MCF 10A (cell line): ENCODE data around the gene MED13L. TPM values are rescaled to one million over a fixed set of nuclear protein-coding genes. Genes with fewer than 3 reads are reported as not detected.
A peak's percentile ranks its signal among the peaks of the same experiment; 100 is the strongest.

Experiments used
- BruUV-seq: library from RNA; stranded (reverse); fragments of 400-500 nt; replicated peaks from 2 replicates; lab custom pipeline; 2021; lab: Mats Ljungman, UMichigan
- CTCF ChIA-PET: fragments of 300-600 bp; sonication (Branson Sonifier 250); formaldehyde crosslinking; extraction: SDS; loops from one replicate; lab custom pipeline; 2021; ENCODE audit warnings: antibody characterized with exemption, inconsistent platforms; lab: Yijun Ruan, JAX
- POLR2A ChIA-PET: fragments of 300-600, 350-650 bp; sonication (Branson Sonifier 250); formaldehyde crosslinking; extraction: SDS; loops from one replicate; lab custom pipeline; 2020; ENCODE audit warnings: antibody characterized with exemption, inconsistent platforms; lab: Yijun Ruan, JAX
- DNase-seq: peaks from one replicate; pipeline ENCODE4 v3.0.0-alpha.2; 2018; ENCODE audit not compliant: unreplicated experiment
- H3K27ac Mint-ChIP-seq: one replicate; pipeline ENCODE4 v1.8.0; 2022; ENCODE audit warnings: mild to moderate bottlenecking, low read depth, mixed read lengths; ENCODE audit not compliant: unreplicated experiment
- H3K27me3 Mint-ChIP-seq: one replicate; pipeline ENCODE4 v1.8.0; 2022; ENCODE audit warnings: mixed read lengths; ENCODE audit not compliant: insufficient read depth, unreplicated experiment
- H3K36me3 Mint-ChIP-seq: one replicate; pipeline ENCODE4 v1.8.0; 2022; ENCODE audit warnings: mild to moderate bottlenecking, moderate library complexity, mixed read lengths; ENCODE audit not compliant: insufficient read depth, unreplicated experiment
- H3K4me1 Mint-ChIP-seq: one replicate; pipeline ENCODE4 v1.8.0; 2022; ENCODE audit warnings: mixed read lengths; ENCODE audit not compliant: insufficient read depth, unreplicated experiment
- H3K4me3 Mint-ChIP-seq: one replicate; pipeline ENCODE4 v1.8.0; 2022; ENCODE audit warnings: mild to moderate bottlenecking, moderate library complexity, mixed read lengths; ENCODE audit not compliant: unreplicated experiment
- H3K9me3 Mint-ChIP-seq: one replicate; pipeline ENCODE4 v1.8.0; 2022; ENCODE audit warnings: mixed read lengths; ENCODE audit not compliant: unreplicated experiment
- CTCF ChIP-seq: fragments of 200-600 bp; IDR thresholded peaks from one replicate; pipeline ENCODE4 v1.8.0; 2022; ENCODE audit warnings: antibody characterized with exemption, mild to moderate bottlenecking; ENCODE audit not compliant: unreplicated experiment
- intact Hi-C: fragments of 100-400 bp; cut with micrococcal nuclease; formaldehyde crosslinking; loops from 2 replicates; pipeline ENCODE4 v1.14.1; 2022
- total RNA-seq: library from RNA; stranded (reverse); gene quantifications from 2 replicates; pipeline ENCODE4 v1.2.3, GENCODE V29; 2022

The MED13L gene
- total RNA-seq, 1 experiment from 2014 or later, result 91.6 TPM

GRCh38 chr12:115943310-115943629, 334.2 kb downstream of the MED13L start:
- no TSS peak for BruUV-seq
- no peaks in the 10 kb centered on the region for H3K27me3 Mint-ChIP-seq
- H3K36me3 Mint-ChIP-seq, result peaks cover 8% of the 10 kb centered on the region
- H3K27ac Mint-ChIP-seq, result no peak overlapping the region
- intact Hi-C loops, result no loop called here
- no peak for TF ChIP-seq CTCF
- H3K9me3 Mint-ChIP-seq, result no peaks in the 10 kb centered on the region
- CTCF ChIA-PET, result no interaction called here
- H3K4me1 Mint-ChIP-seq, result no peaks in the 10 kb centered on the region
- DNase-seq, result no peak
- H3K4me3 Mint-ChIP-seq, result no peak overlapping the region
- POLR2A ChIA-PET, result no interaction called here

GRCh38 chr12:115942346-115942745, 335.1 kb downstream of the MED13L start:
- Mint-ChIP-seq H3K27me3 (no peaks in the 10 kb centered on the region), H3K4me1 (no peaks in the 10 kb centered on the region), H3K9me3 (no peaks in the 10 kb centered on the region), H3K4me3 (no peak overlapping the region), H3K36me3 (peaks cover 7% of the 10 kb centered on the region), H3K27ac (no peak overlapping the region)
- no peak for TF ChIP-seq CTCF
- DNase-seq, result no peak
- POLR2A ChIA-PET, result no interaction called here
- no TSS peak for BruUV-seq
- intact Hi-C loops, result no loop called here
- CTCF ChIA-PET, result no interaction called here

GRCh38 chr12:115941362-115941761, 336.1 kb downstream of the MED13L start:
- TF ChIP-seq CTCF, result no peak
- H3K36me3 Mint-ChIP-seq, result no peaks in the 10 kb centered on the region
- H3K4me3 Mint-ChIP-seq, result no peak overlapping the region
- CTCF ChIA-PET, result interaction anchor here (1.2 kb wide), 1 partner anchor 1961 kb away, joined by 3 read pairs; no protein-coding TSS in a partner anchor
- POLR2A ChIA-PET, result interaction anchor here (0.6 kb wide), 1 partner anchor 300 kb away, joined by 3 read pairs; no protein-coding TSS in a partner anchor
- H3K27me3 Mint-ChIP-seq, result no peaks in the 10 kb centered on the region
- H3K27ac Mint-ChIP-seq, result no peak overlapping the region
- intact Hi-C loops, result no loop called here
- peak; percentile 58 for DNase-seq
- H3K9me3 Mint-ChIP-seq, result no peaks in the 10 kb centered on the region
- no peaks in the 10 kb centered on the region for H3K4me1 Mint-ChIP-seq
- no TSS peak for BruUV-seq

DNA sequence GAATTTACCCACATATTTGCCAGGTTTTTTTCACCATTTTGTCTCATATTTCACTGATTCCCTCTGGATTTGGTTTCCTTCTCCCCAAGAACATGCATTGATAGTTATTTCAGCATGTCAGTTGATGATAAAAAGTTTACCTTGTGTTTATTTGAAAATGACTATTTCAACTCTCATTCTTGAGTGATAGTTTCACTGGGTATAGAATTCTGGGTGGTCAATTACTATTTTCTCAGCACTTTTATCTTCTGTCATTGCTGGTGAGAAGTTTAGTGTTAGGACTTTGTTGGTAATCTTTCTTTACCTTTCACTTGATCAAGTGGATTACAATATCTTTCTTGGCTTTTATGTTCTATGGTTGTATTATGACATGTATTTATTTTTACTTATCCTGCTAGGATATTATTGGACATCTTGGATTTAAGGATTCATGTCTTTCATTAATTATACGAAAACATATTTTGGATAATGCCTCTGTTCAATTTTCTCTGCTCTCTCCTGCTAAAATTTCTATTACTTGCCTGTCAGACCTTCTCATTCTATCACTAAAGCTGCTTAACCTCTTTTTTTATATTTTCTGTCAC, 338.6 kb downstream of the MED13L start:
- intact Hi-C loops, result no loop called here
- no peak for TF ChIP-seq CTCF
- no peaks in the 10 kb centered on the region for H3K4me1 Mint-ChIP-seq
- DNase-seq, result no peak
- no peak overlapping the region for H3K4me3 Mint-ChIP-seq
- CTCF ChIA-PET, result interaction anchor here (0.7 to 1.7 kb wide), 2 partner anchors 10 to 21 kb away, joined by 5 to 6 read pairs; no protein-coding TSS in a partner anchor
- POLR2A ChIA-PET, result no interaction called here
- H3K36me3 Mint-ChIP-seq, result no peaks in the 10 kb centered on the region
- no peak overlapping the region for H3K27ac Mint-ChIP-seq
- H3K27me3 Mint-ChIP-seq, result no peaks in the 10 kb centered on the region
- H3K9me3 Mint-ChIP-seq, result no peaks in the 10 kb centered on the region
- BruUV-seq, result no TSS peak
